ENCODE results near the gene UBQLN1. TPM values are rescaled to one million over a fixed set of nuclear protein-coding genes. Genes with fewer than 3 reads are reported as not detected.
"Not testable (repeated sequence)": the region's sequence is repeated elsewhere in the genome, so short reads cannot be mapped to it uniquely, and the experiment has no call there.

UBQLN1 gene
- total RNA-seq, result 69.8 and 109 TPM in 2 replicates

GRCh38 chr9:83707768-83708514 lies at the start of gene UBQLN1:
Gene UBQLN1 (minus strand): TSS chr9:83707958. CDS start chr9:83707679, 279 bp downstream.
- no peak for TF ChIP-seq CTCF (conservative IDR thresholded peaks at IDR 0.05; ENCODE audit: low read depth, low read length)
- peak; percentile 83 for DNase-seq (ENCODE audit: low read depth)
- H3K4me3 ChIP-seq (ENCODE audit: low read depth, low read length), result peak within 1 kb of the TSS; percentile 94

- no peak for TF ChIP-seq CTCF (conservative IDR thresholded peaks at IDR 0.05; ENCODE audit: low read depth, low read length)
- no peak for DNase-seq (ENCODE audit: low read depth)
Measured at GRCh38 chr9:83754383-83754977, 46.7 kb upstream of the UBQLN1 start.

GRCh38 chr9:83749706-83750105 lies 41.9 kb upstream of the UBQLN1 start:
- no peak for TF ChIP-seq CTCF (conservative IDR thresholded peaks at IDR 0.05; ENCODE audit: low read depth, low read length)
- H3K4me3 ChIP-seq (ENCODE audit: low read depth, low read length), result no peak overlapping the region
- DNase-seq (ENCODE audit: low read depth), result no peak

More at GRCh38 chr9:83754383-83754977, 46.7 kb upstream of the UBQLN1 start:
- no peak overlapping the region for H3K4me3 ChIP-seq (ENCODE audit: low read depth, low read length)

- no peak overlapping the region for H3K4me3 ChIP-seq (ENCODE audit: low read depth, low read length)
- no peak for DNase-seq (ENCODE audit: low read depth)
- no peak for TF ChIP-seq CTCF (conservative IDR thresholded peaks at IDR 0.05; ENCODE audit: low read depth, low read length)
Measured at GRCh38 chr9:83744206-83744605, 36.4 kb upstream of the UBQLN1 start.

GRCh38 chr9:83733739-83734138 lies 26.0 kb upstream of the UBQLN1 start:
- no peak for DNase-seq (ENCODE audit: low read depth)
- H3K4me3 ChIP-seq (ENCODE audit: low read depth, low read length), result no peak overlapping the region
- no peak for TF ChIP-seq CTCF (conservative IDR thresholded peaks at IDR 0.05; ENCODE audit: low read depth, low read length)

- not testable (repeated sequence) for DNase-seq (ENCODE audit: low read depth); H3K4me3 ChIP-seq (ENCODE audit: low read depth, low read length)
Measured at GRCh38 chr9:83728591-83729368, 21.0 kb upstream of the UBQLN1 start.

- DNase-seq (ENCODE audit: low read depth), result no peak
- no peak for TF ChIP-seq CTCF (conservative IDR thresholded peaks at IDR 0.05; ENCODE audit: low read depth, low read length)
Measured at GRCh38 chr9:83724436-83724835, 16.7 kb upstream of the UBQLN1 start.

More at GRCh38 chr9:83724436-83724835, 16.7 kb upstream of the UBQLN1 start:
- no peak overlapping the region for H3K4me3 ChIP-seq (ENCODE audit: low read depth, low read length)

Data from epithelial cell of proximal tubule (primary cell).